GM12801 (cell line): ENCODE data around the gene IFT52.

Experiments
- TF ChIP-seq, protein P1 (sequence below): IDR thresholded peaks from one replicate; pipeline ENCODE4 v1.5.1; 2011; ENCODE audit warnings: control low read depth; ENCODE audit not compliant: insufficient read length; ENCODE audit errors: extremely low read depth

The IFT52 gene

DNA sequence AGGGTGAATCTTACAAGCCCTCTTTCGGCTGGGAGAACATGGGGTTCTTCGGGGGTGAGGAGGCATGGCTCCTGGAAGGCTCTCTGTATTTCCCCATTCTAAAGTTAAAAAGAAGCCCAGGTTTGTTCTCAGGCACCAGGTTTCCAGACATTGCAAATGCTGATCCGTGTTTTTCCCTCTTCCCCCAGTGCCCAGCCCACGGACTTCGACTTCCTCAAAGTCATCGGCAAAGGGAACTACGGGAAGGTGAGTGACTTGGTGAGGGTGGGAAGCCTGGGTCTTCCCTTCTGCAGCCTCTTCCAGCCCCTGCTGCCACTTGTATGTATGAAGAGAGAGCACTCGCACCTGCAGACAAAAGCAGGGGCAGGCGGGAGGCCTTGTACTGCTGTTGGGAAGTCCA is 23.3 kb upstream of the IFT52 start:
- TF ChIP-seq, protein P1, sequence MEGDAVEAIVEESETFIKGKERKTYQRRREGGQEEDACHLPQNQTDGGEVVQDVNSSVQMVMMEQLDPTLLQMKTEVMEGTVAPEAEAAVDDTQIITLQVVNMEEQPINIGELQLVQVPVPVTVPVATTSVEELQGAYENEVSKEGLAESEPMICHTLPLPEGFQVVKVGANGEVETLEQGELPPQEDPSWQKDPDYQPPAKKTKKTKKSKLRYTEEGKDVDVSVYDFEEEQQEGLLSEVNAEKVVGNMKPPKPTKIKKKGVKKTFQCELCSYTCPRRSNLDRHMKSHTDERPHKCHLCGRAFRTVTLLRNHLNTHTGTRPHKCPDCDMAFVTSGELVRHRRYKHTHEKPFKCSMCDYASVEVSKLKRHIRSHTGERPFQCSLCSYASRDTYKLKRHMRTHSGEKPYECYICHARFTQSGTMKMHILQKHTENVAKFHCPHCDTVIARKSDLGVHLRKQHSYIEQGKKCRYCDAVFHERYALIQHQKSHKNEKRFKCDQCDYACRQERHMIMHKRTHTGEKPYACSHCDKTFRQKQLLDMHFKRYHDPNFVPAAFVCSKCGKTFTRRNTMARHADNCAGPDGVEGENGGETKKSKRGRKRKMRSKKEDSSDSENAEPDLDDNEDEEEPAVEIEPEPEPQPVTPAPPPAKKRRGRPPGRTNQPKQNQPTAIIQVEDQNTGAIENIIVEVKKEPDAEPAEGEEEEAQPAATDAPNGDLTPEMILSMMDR = no peak

DNA sequence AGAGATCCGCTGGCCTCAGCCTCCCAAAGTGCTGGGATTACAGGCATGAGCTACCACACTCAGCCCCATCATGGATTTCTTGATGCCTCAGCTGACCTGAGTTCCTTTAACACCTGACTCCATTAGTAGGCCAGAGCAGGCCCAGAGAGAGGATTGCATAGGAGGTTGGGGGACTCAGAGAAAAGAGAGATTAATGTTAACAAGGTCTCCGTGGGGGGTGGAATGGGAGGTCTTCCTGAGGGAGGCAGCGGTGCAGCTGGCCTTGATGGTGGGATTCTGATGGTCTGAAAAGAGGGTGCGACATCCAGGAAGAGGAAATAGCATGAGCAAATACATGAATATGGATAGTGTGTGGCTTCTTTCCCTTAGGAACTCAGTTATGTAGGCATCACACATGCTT is 22.0 kb upstream of the IFT52 start:
- TF ChIP-seq, protein P1 = no peak

GRCh38 chr20:43569282-43569681 is 21.5 kb upstream of the IFT52 start:
- TF ChIP-seq, protein P1 = no peak

DNA sequence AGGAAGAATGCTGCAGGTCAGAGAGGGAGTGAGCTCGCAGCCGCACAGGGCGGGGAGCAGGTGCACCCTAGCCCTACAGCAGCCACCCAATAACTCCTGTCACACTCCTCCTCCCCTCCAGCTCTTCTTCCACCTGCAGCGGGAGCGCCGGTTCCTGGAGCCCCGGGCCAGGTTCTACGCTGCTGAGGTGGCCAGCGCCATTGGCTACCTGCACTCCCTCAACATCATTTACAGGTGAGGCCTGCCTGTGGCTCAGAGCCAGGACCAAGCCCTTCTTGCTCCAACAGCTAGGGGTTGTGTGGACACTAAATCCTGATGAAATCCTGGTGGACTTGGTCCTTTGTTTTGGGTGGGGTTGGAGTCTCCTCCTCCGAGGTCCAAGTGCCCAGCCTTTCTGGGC is 20.2 kb upstream of the IFT52 start:
- TF ChIP-seq, protein P1 = no peak

- TF ChIP-seq, protein P1 = no peak
Observed at GRCh38 chr20:43571310-43571709, 19.4 kb upstream of the IFT52 start.

- TF ChIP-seq, protein P1 = no peak
Observed at GRCh38 chr20:43571771-43572170, 19.0 kb upstream of the IFT52 start.

GRCh38 chr20:43572891-43573290 is 17.8 kb upstream of the IFT52 start:
- TF ChIP-seq, protein P1 = no peak

DNA sequence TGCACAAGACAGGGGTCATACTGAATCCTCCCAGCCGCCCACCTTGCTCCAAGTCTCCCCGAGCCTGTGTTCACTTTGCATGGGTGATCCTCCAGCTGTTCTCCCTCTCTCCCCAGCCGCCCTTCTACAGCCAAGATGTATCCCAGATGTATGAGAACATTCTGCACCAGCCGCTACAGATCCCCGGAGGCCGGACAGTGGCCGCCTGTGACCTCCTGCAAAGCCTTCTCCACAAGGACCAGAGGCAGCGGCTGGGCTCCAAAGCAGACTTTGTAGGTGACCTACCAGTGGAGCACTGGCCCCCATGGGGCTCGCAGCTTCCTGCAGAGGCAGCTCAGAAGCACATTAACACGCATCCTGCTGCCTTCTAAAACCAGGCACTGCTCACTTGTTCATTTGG is 14.6 kb upstream of the IFT52 start:
- TF ChIP-seq, protein P1 = no peak
